ENCODE measurements around the gene JRKL. TPM values are rescaled to one million over a fixed set of nuclear protein-coding genes. Genes with fewer than 3 reads are reported as not detected.

JRKL gene
- total and polyA plus RNA-seq, 2 of the 8 experiments (the other 6 are each of a cell fraction or from before 2014, with no cell fraction given), result 1.4 to 4.9 TPM

- H3K27me3 ChIP-seq (replicated peaks in 1 of 4; ENCODE audit: control insufficient read depth in 3 of 4, extremely low read depth in 1 of 4, insufficient read depth in 3 of 4, low read length in 3 of 4), result no peaks in the 10 kb centered on the region
- H2AFZ ChIP-seq (ENCODE audit: low read length), result no peak overlapping the region
- H3K18ac ChIP-seq (ENCODE audit: extremely low read depth, low read length), result no peak overlapping the region
- 91% methylated on average over 4 of the region's 4 CpGs; no CpG with 5 or more reads in 1 of the 2 experiments for WGBS, 2 experiments (ENCODE audit: extremely low coverage in 1 of 2, insufficient coverage in 1 of 2, insufficient read length in 1 of 2, insufficient replicate concordance in 2 of 2, low coverage in 1 of 2, low lambda C conversion rate in 2 of 2, missing lambda C conversion rate in 1 of 2)
- no peak overlapping the region for H3K4ac ChIP-seq (replicated peaks; ENCODE audit: insufficient read length, low read depth, low read length)
- no peak overlapping the region for H3K14ac ChIP-seq (ENCODE audit: insufficient read length)
- H2AK5ac ChIP-seq (ENCODE audit: low read depth, low read length), result no peak overlapping the region
- no peak overlapping the region for H2BK120ac ChIP-seq (replicated peaks; ENCODE audit: low read depth, low read length)
- no peaks in the 10 kb centered on the region for H3K4me1 ChIP-seq (replicated peaks in 1 of 4; ENCODE audit: control insufficient read depth in 3 of 4, insufficient read depth in 4 of 4, low read length in 3 of 4)
- no peak overlapping the region for H3K4me3 ChIP-seq (ENCODE audit: extremely low read depth in 1 of 4, insufficient read depth in 2 of 4, low read depth in 3 of 4, low read length in 4 of 4)
- no peak overlapping the region for H4K91ac ChIP-seq (replicated peaks; ENCODE audit: insufficient read length, low read length)
- H3K79me2 ChIP-seq (ENCODE audit: control insufficient read depth in 1 of 2, insufficient read depth in 2 of 2, low read length in 2 of 2), result no peaks in the 10 kb centered on the region
- H4K20me1 ChIP-seq (replicated peaks in 1 of 2; ENCODE audit: control insufficient read depth in 1 of 2, insufficient read depth in 2 of 2, low read length in 2 of 2), result no peaks in the 10 kb centered on the region
- no peak overlapping the region for H3K9ac ChIP-seq (replicated peaks in 1 of 4; ENCODE audit: extremely low read depth in 1 of 4, low read depth in 3 of 4, low read length in 3 of 4)
- no peak for FAIRE-seq
- peaks cover 0 to 3% (median 0%) of the 10 kb centered on the region in 4 experiments; a peak in 1 of 8 replicates for H3K36me3 ChIP-seq (ENCODE audit: control insufficient read depth in 2 of 4, insufficient read depth in 4 of 4, low read length in 3 of 4)
- no peaks in the 10 kb centered on the region for H3K23me2 ChIP-seq (ENCODE audit: low read depth, low read length)
- H2BK5ac ChIP-seq (ENCODE audit: low read depth, low read length), result no peak overlapping the region
- H3K56ac ChIP-seq (replicated peaks; ENCODE audit: insufficient read length, low read depth, low read length), result no peak overlapping the region
- H2BK12ac ChIP-seq (ENCODE audit: low read depth, low read length), result no peak overlapping the region
- no peak overlapping the region for H3K4me2 ChIP-seq (ENCODE audit: insufficient read depth in 1 of 2, low read depth in 2 of 2, low read length in 2 of 2)
- CTCF ChIA-PET (ENCODE audit: partially characterized antibody), result no interaction called here
- TF ChIP-seq JUN (IDR thresholded peaks at IDR 0.05; ENCODE audit: low read depth, low read length), result no peak
- no peak for TF ChIP-seq BRCA1 (IDR thresholded peaks at IDR 0.05; ENCODE audit: low read depth, low read length)
- TF ChIP-seq MAFK (IDR thresholded peaks at IDR 0.05; ENCODE audit: low read depth, low read length), result no peak
- TF ChIP-seq ATF2 (IDR thresholded peaks at IDR 0.05; ENCODE audit: low read length), result no peak
- TF ChIP-seq SIX5 (IDR thresholded peaks at IDR 0.05; ENCODE audit: low read depth, low read length), result no peak
- TF ChIP-seq SAP30 (IDR thresholded peaks at IDR 0.05; ENCODE audit: insufficient read depth, insufficient replicate concordance, low read length), result no peak
- TF ChIP-seq YY1 (IDR thresholded peaks at IDR 0.05; ENCODE audit: low read depth, low read length), result no peak
- TF ChIP-seq CHD1 (IDR thresholded peaks at IDR 0.05; ENCODE audit: low read depth, low read length), result no peak
- no peak overlapping the region for H4K8ac ChIP-seq (ENCODE audit: extremely low read depth, insufficient read depth, low read length)
- no peak for DNase-seq (ENCODE audit: low read depth in 1 of 2, low spot score in 2 of 2)
- POLR2A ChIA-PET (ENCODE audit: partially characterized antibody), result no interaction called here
- H3K23ac ChIP-seq (ENCODE audit: insufficient read length), result no peak overlapping the region
- H3K27ac ChIP-seq (ENCODE audit: low read depth, low read length), result no peak overlapping the region
- no peaks in the 10 kb centered on the region for H3K79me1 ChIP-seq (ENCODE audit: low read depth, low read length)
- H2BK20ac ChIP-seq (ENCODE audit: low read length), result no peak overlapping the region
- H4K5ac ChIP-seq (ENCODE audit: insufficient read length, low read depth, low read length), result no peak overlapping the region
- no peaks in the 10 kb centered on the region for H3K9me3 ChIP-seq (ENCODE audit: insufficient read depth in 2 of 2, low read depth in 1 of 2, low read length in 1 of 2)
- no peak overlapping the region for H2BK15ac ChIP-seq (ENCODE audit: low read length)
These were observed 16.0 kb upstream of the JRKL start for GRCh38 chr11:96373826-96374225.
